ENCODE data around the gene IMMP1L.

Gene IMMP1L

GRCh38 chr11:31492320-31492913 lies 17.0 kb downstream of the IMMP1L start:
- no peak for DNase-seq (ENCODE audit: extremely low read depth, low read depth)
- no peak for TF ChIP-seq CTCF (IDR thresholded peaks at IDR 0.05; ENCODE audit: low read depth, low read length)

- peak; percentile 28 for DNase-seq (ENCODE audit: extremely low read depth, low read depth)
- TF ChIP-seq CTCF (IDR thresholded peaks at IDR 0.05; ENCODE audit: low read depth, low read length) = peak; percentile 52
Measured at GRCh38 chr11:31487848-31488247, 21.6 kb downstream of the IMMP1L start.

- DNase-seq (ENCODE audit: extremely low read depth, low read depth) = no peak
- no peak for TF ChIP-seq CTCF (IDR thresholded peaks at IDR 0.05; ENCODE audit: low read depth, low read length)
Measured at GRCh38 chr11:31484497-31484896, 24.9 kb downstream of the IMMP1L start.

GRCh38 chr11:31480930-31481329 lies 28.5 kb downstream of the IMMP1L start:
- no peak for TF ChIP-seq CTCF (IDR thresholded peaks at IDR 0.05; ENCODE audit: low read depth, low read length)
- no peak for DNase-seq (ENCODE audit: extremely low read depth, low read depth)

GRCh38 chr11:31479066-31479465 lies 30.4 kb downstream of the IMMP1L start:
- no peak for TF ChIP-seq CTCF (IDR thresholded peaks at IDR 0.05; ENCODE audit: low read depth, low read length)
- no peak for DNase-seq (ENCODE audit: extremely low read depth, low read depth)

- DNase-seq (ENCODE audit: extremely low read depth, low read depth) = no peak
- TF ChIP-seq CTCF (IDR thresholded peaks at IDR 0.05; ENCODE audit: low read depth, low read length) = no peak
Measured at GRCh38 chr11:31478223-31478590, 31.2 kb downstream of the IMMP1L start.

GRCh38 chr11:31477528-31478222 lies 31.7 kb downstream of the IMMP1L start:
- TF ChIP-seq CTCF (IDR thresholded peaks at IDR 0.05; ENCODE audit: low read depth, low read length) = no peak
- no peak for DNase-seq (ENCODE audit: extremely low read depth, low read depth)
